HUES48 (cell line): ENCODE measurements around the gene ITGA11.

Source experiments
- H3K27ac ChIP-seq: one replicate; pipeline ENCODE4 v1.7.0; 2013; ENCODE audit warnings: low read depth, low read length, inconsistent platforms
- H3K27me3 ChIP-seq: 2 replicates; pipeline ENCODE4 v1.6.1; 2013; ENCODE audit warnings: mild to moderate bottlenecking, low read length; ENCODE audit not compliant: control insufficient read depth, insufficient read depth
- H3K36me3 ChIP-seq: 2 replicates; pipeline ENCODE4 v1.6.1; 2013; ENCODE audit warnings: low read length; ENCODE audit not compliant: control insufficient read depth, insufficient read depth
- H3K4me1 ChIP-seq: 2 replicates; pipeline ENCODE4 v1.6.1; 2013; ENCODE audit warnings: mild to moderate bottlenecking, low read length; ENCODE audit not compliant: control insufficient read depth, insufficient read depth
- H3K4me3 ChIP-seq: 2 replicates; pipeline ENCODE4 v1.5.1; 2013; ENCODE audit warnings: mild to moderate bottlenecking, low read depth, low read length
- H3K9ac ChIP-seq: 2 replicates; pipeline ENCODE4 v1.6.1; 2013; ENCODE audit warnings: mild to moderate bottlenecking, low read depth, low read length, moderate library complexity
- H3K9me3 ChIP-seq: 2 replicates; pipeline ENCODE4 v1.6.1; 2013; ENCODE audit warnings: low read length; ENCODE audit not compliant: control insufficient read depth, insufficient read depth

ITGA11 gene

GRCh38 chr15:68386587-68387288 lies 45.2 kb downstream of the ITGA11 start:
- Histone ChIP-seq H3K9me3 (no peaks in the 10 kb centered on the region), H3K4me3 (no peak overlapping the region), H3K4me1 (no peaks in the 10 kb centered on the region), H3K27me3 (no peaks in the 10 kb centered on the region), H3K27ac (no peak overlapping the region), H3K9ac (no peak overlapping the region), H3K36me3 (no peaks in the 10 kb centered on the region)

GRCh38 chr15:68385671-68386586 lies 46.0 kb downstream of the ITGA11 start:
- Histone ChIP-seq H3K27me3 (no peaks in the 10 kb centered on the region), H3K27ac (no peak overlapping the region), H3K9ac (no peak overlapping the region), H3K9me3 (no peaks in the 10 kb centered on the region), H3K4me3 (no peak overlapping the region), H3K4me1 (no peaks in the 10 kb centered on the region), H3K36me3 (no peaks in the 10 kb centered on the region)

GRCh38 chr15:68385240-68385561 lies 46.8 kb downstream of the ITGA11 start:
- H3K27ac ChIP-seq = no peak overlapping the region

GRCh38 chr15:68384451-68385239 lies 47.3 kb downstream of the ITGA11 start:
- no peak overlapping the region for H3K27ac ChIP-seq
- H3K27me3 ChIP-seq = no peaks in the 10 kb centered on the region
- no peaks in the 10 kb centered on the region for H3K36me3 ChIP-seq
- no peaks in the 10 kb centered on the region for H3K4me1 ChIP-seq
- H3K9ac ChIP-seq = no peak overlapping the region
- H3K4me3 ChIP-seq = no peak overlapping the region
- no peaks in the 10 kb centered on the region for H3K9me3 ChIP-seq

More at GRCh38 chr15:68385240-68385561, 46.8 kb downstream of the ITGA11 start:
- Histone ChIP-seq H3K4me3 (no peak overlapping the region), H3K27me3 (no peaks in the 10 kb centered on the region), H3K9me3 (no peaks in the 10 kb centered on the region), H3K4me1 (no peaks in the 10 kb centered on the region), H3K36me3 (no peaks in the 10 kb centered on the region), H3K9ac (no peak overlapping the region)

GRCh38 chr15:68383161-68384074 lies 48.5 kb downstream of the ITGA11 start:
- H3K27me3 ChIP-seq = no peaks in the 10 kb centered on the region
- H3K4me3 ChIP-seq = no peak overlapping the region
- H3K36me3 ChIP-seq = no peaks in the 10 kb centered on the region
- no peak overlapping the region for H3K9ac ChIP-seq
- H3K4me1 ChIP-seq = no peaks in the 10 kb centered on the region
- H3K9me3 ChIP-seq = no peaks in the 10 kb centered on the region
- H3K27ac ChIP-seq = no peak overlapping the region

- Histone ChIP-seq H3K9ac (no peak overlapping the region), H3K9me3 (no peaks in the 10 kb centered on the region), H3K27ac (no peak overlapping the region), H3K4me1 (no peaks in the 10 kb centered on the region), H3K36me3 (no peaks in the 10 kb centered on the region), H3K27me3 (no peaks in the 10 kb centered on the region), H3K4me3 (no peak overlapping the region)
Measured at GRCh38 chr15:68382286-68383007, 49.5 kb downstream of the ITGA11 start.

GRCh38 chr15:68380456-68380855 lies 51.5 kb downstream of the ITGA11 start:
- no peak overlapping the region for H3K4me3 ChIP-seq
- no peaks in the 10 kb centered on the region for H3K9me3 ChIP-seq
- no peaks in the 10 kb centered on the region for H3K36me3 ChIP-seq
- H3K9ac ChIP-seq = no peak overlapping the region
- no peaks in the 10 kb centered on the region for H3K27me3 ChIP-seq
- no peak overlapping the region for H3K27ac ChIP-seq
- no peaks in the 10 kb centered on the region for H3K4me1 ChIP-seq

- H3K4me3 ChIP-seq = no peak overlapping the region
- no peaks in the 10 kb centered on the region for H3K27me3 ChIP-seq
- H3K36me3 ChIP-seq = no peaks in the 10 kb centered on the region
- no peak overlapping the region for H3K27ac ChIP-seq
- no peaks in the 10 kb centered on the region for H3K4me1 ChIP-seq
- H3K9me3 ChIP-seq = no peaks in the 10 kb centered on the region
- H3K9ac ChIP-seq = no peak overlapping the region
Measured at GRCh38 chr15:68379759-68380290, 52.1 kb downstream of the ITGA11 start.

- Histone ChIP-seq H3K9ac (no peak overlapping the region), H3K4me3 (no peak overlapping the region), H3K9me3 (no peaks in the 10 kb centered on the region), H3K36me3 (no peaks in the 10 kb centered on the region), H3K27me3 (no peaks in the 10 kb centered on the region), H3K4me1 (no peaks in the 10 kb centered on the region), H3K27ac (no peak overlapping the region)
Measured at GRCh38 chr15:68379058-68379758, 52.8 kb downstream of the ITGA11 start.
